HEK293T (cell line): ENCODE data around the gene IL17A.
"Not testable (repeated sequence)": the region's sequence is repeated elsewhere in the genome, so short reads cannot be mapped to it uniquely, and the experiment has no call there.

Source experiments
- CTCF ChIA-PET: fragments of 350-600 bp; formaldehyde crosslinking; extraction: SDS; loops from one replicate; lab custom pipeline; 2021; ENCODE audit warnings: antibody characterized with exemption, inconsistent platforms; lab: Yijun Ruan, JAX
- POLR2A ChIA-PET: fragments of 350-600 bp; formaldehyde crosslinking; extraction: SDS; loops from one replicate; lab custom pipeline; 2020; ENCODE audit warnings: antibody characterized with exemption, inconsistent platforms; lab: Yijun Ruan, JAX
- DNase-seq: peaks from one replicate; pipeline ENCODE4 v3.0.0; 2012; ENCODE audit warnings: mixed read lengths; ENCODE audit errors: extremely low spot score
- ARNT ChIP-seq: fragments of 450-650 bp; IDR thresholded peaks from 2 replicates; pipeline ENCODE4 v1.6.1; 2017; ENCODE audit warnings: mild to moderate bottlenecking
- BHLHE40 ChIP-seq: fragments of 450-650 bp; IDR thresholded peaks from 2 replicates; pipeline ENCODE4 v1.6.1; 2016; ENCODE audit warnings: mild to moderate bottlenecking, moderate library complexity, borderline replicate concordance
- CTBP1 ChIP-seq: fragments of 450-650 bp; IDR thresholded peaks from 2 replicates; pipeline ENCODE4 v1.6.1; 2016; ENCODE audit warnings: borderline replicate concordance
- ELF4 ChIP-seq: fragments of 450-650 bp; IDR thresholded peaks from 2 replicates; pipeline ENCODE4 v1.6.1; 2017; ENCODE audit warnings: antibody characterized with exemption
- FOXA1 ChIP-seq: fragments of 450-650 bp; IDR thresholded peaks from 2 replicates; pipeline ENCODE4 v1.6.1; 2016; ENCODE audit warnings: mild to moderate bottlenecking
- FOXK2 ChIP-seq: fragments of 450-650 bp; IDR thresholded peaks from 2 replicates; pipeline ENCODE4 v1.6.1; 2016; ENCODE audit warnings: mild to moderate bottlenecking
- FOXM1 ChIP-seq: fragments of 450-650 bp; IDR thresholded peaks from 2 replicates; pipeline ENCODE4 v1.6.1; 2017; ENCODE audit warnings: mild to moderate bottlenecking, borderline replicate concordance
- HDGF ChIP-seq: fragments of 450-650 bp; IDR thresholded peaks from 2 replicates; pipeline ENCODE4 v1.6.1; 2017; ENCODE audit warnings: antibody characterized with exemption, borderline replicate concordance
- L3MBTL2 ChIP-seq: fragments of 450-650 bp; conservative IDR thresholded peaks from 2 replicates; pipeline ENCODE4 v1.6.1; 2016; ENCODE audit warnings: mild to moderate bottlenecking
- LEF1 ChIP-seq: fragments of 450-650 bp; IDR thresholded peaks from 2 replicates; pipeline ENCODE4 v1.6.1; 2017; ENCODE audit warnings: mild to moderate bottlenecking, borderline replicate concordance
- NFRKB ChIP-seq: fragments of 450-650 bp; IDR thresholded peaks from 2 replicates; pipeline ENCODE4 v1.6.1; 2016; ENCODE audit warnings: mild to moderate bottlenecking, moderate library complexity
- PKNOX1 ChIP-seq: fragments of 450-650 bp; IDR thresholded peaks from 2 replicates; pipeline ENCODE4 v1.6.1; 2016
- SP1 ChIP-seq: fragments of 450-650 bp; IDR thresholded peaks from 2 replicates; pipeline ENCODE4 v1.6.1; 2017
- SUZ12 ChIP-seq: fragments of 450-650 bp; IDR thresholded peaks from 2 replicates; pipeline ENCODE4 v1.6.1; 2016; ENCODE audit warnings: mild to moderate bottlenecking
- TARDBP ChIP-seq: fragments of 450-650 bp; IDR thresholded peaks from 2 replicates; pipeline ENCODE4 v1.6.1; 2016
- ZNF384 ChIP-seq: fragments of 450-650 bp; IDR thresholded peaks from 2 replicates; pipeline ENCODE4 v1.6.1; 2016

IL17A gene

GRCh38 chr6:52162940-52163908, 23.0 kb upstream of the IL17A start:
- TF ChIP-seq ELF4 (no peak), BHLHE40 (no peak), SUZ12 (no peak), SP1 (no peak), HDGF (no peak), FOXK2 (no peak), L3MBTL2 (no peak), TARDBP (no peak), FOXA1 (no peak), CTBP1 (no peak), NFRKB (no peak), ARNT (no peak), PKNOX1 (no peak), FOXM1 (no peak)
- CTCF ChIA-PET: interaction anchor here (0.6 to 3.9 kb wide), 10 partner anchors 21 to 500 kb away, joined by 3 to 25 read pairs (median 3); no protein-coding TSS in a partner anchor
- peak; percentile 26 for DNase-seq
- POLR2A ChIA-PET: interaction anchor here (0.7 to 1.0 kb wide), 2 partner anchors 70 to 71 kb away, joined by 3 read pairs; no protein-coding TSS in a partner anchor

GRCh38 chr6:52164319-52165094, 21.7 kb upstream of the IL17A start:
- ChIA-PET POLR2A (interaction anchor here (1.0 kb wide), 1 partner anchor 69 kb away, joined by 3 read pairs; no protein-coding TSS in a partner anchor), CTCF (interaction anchor here (0.7 to 3.9 kb wide), 5 partner anchors 9 to 336 kb away, joined by 3 to 25 read pairs (median 4); no protein-coding TSS in a partner anchor)
- no peak for DNase-seq
- TF ChIP-seq L3MBTL2 (no peak), ELF4 (no peak), NFRKB (no peak), SP1 (no peak), CTBP1 (no peak), TARDBP (no peak), FOXM1 (no peak), FOXA1 (no peak), FOXK2 (no peak), ARNT (no peak)

- no peak for DNase-seq
- CTCF ChIA-PET: no interaction called here
- no peak for TF ChIP-seq TARDBP
- no peak for TF ChIP-seq ELF4
- no peak for TF ChIP-seq SUZ12
- no peak for TF ChIP-seq L3MBTL2
- no peak for TF ChIP-seq FOXA1
- TF ChIP-seq HDGF: no peak
- no peak for TF ChIP-seq FOXM1
- no peak for TF ChIP-seq SP1
- no peak for TF ChIP-seq CTBP1
- TF ChIP-seq FOXK2: no peak
- TF ChIP-seq ZNF384: no peak
- no peak for TF ChIP-seq PKNOX1
- no peak for TF ChIP-seq BHLHE40
- TF ChIP-seq LEF1: no peak
- TF ChIP-seq NFRKB: no peak
- POLR2A ChIA-PET: no interaction called here
Observed at GRCh38 chr6:52167267-52167666, 18.9 kb upstream of the IL17A start.

GRCh38 chr6:52168351-52168750, 17.8 kb upstream of the IL17A start:
- CTCF ChIA-PET, POLR2A ChIA-PET, DNase-seq: not testable (repeated sequence)

GRCh38 chr6:52174118-52174517, 12.1 kb upstream of the IL17A start:
- POLR2A ChIA-PET: no interaction called here
- TF ChIP-seq BHLHE40: no peak
- TF ChIP-seq PKNOX1: no peak
- TF ChIP-seq HDGF: no peak
- no peak for TF ChIP-seq FOXM1
- no peak for TF ChIP-seq FOXA1
- TF ChIP-seq LEF1: no peak
- no peak for TF ChIP-seq SP1
- TF ChIP-seq NFRKB: no peak
- TF ChIP-seq ZNF384: no peak
- TF ChIP-seq SUZ12: no peak
- CTCF ChIA-PET: interaction anchor here (0.6 to 0.8 kb wide), 2 partner anchors 10 to 125 kb away, joined by 3 to 4 read pairs; no protein-coding TSS in a partner anchor
- DNase-seq: no peak
